ENCODE measurements around the gene VILL.
"Not testable (repeated sequence)": the region's sequence is repeated elsewhere in the genome, so short reads cannot be mapped to it uniquely, and the experiment has no call there.

The VILL gene

GRCh38 chr3:37986479-37987314 lies 3.9 kb upstream of the VILL start:
- no peak for TF ChIP-seq CTCF (IDR thresholded peaks at IDR 0.05; ENCODE audit: low read depth, low read length)
- no peak for DNase-seq (ENCODE audit: extremely low read depth, low read depth)

GRCh38 chr3:37987315-37987697 lies 3.3 kb upstream of the VILL start:
- TF ChIP-seq CTCF (IDR thresholded peaks at IDR 0.05; ENCODE audit: low read depth, low read length) = no peak
- DNase-seq (ENCODE audit: extremely low read depth, low read depth) = no peak

- DNase-seq (ENCODE audit: extremely low read depth, low read depth) = no peak
Measured at GRCh38 chr3:37987751-37988179, 2.8 kb upstream of the VILL start.

GRCh38 chr3:37988376-37988775 lies 2.2 kb upstream of the VILL start:
- not testable (repeated sequence) for DNase-seq (ENCODE audit: extremely low read depth, low read depth)

More at GRCh38 chr3:37987751-37988179, 2.8 kb upstream of the VILL start:
- TF ChIP-seq CTCF (IDR thresholded peaks at IDR 0.05; ENCODE audit: low read depth, low read length) = no peak

- no peak for TF ChIP-seq CTCF (IDR thresholded peaks at IDR 0.05; ENCODE audit: low read depth, low read length)
- no peak for DNase-seq (ENCODE audit: extremely low read depth, low read depth)
Measured at GRCh38 chr3:37988931-37989525, 1.6 kb upstream of the VILL start.

GRCh38 chr3:37989821-37990480 lies 635 bp upstream of the VILL start:
- TF ChIP-seq CTCF (IDR thresholded peaks at IDR 0.05; ENCODE audit: low read depth, low read length) = no peak
- no peak for DNase-seq (ENCODE audit: extremely low read depth, low read depth)

- no peak for TF ChIP-seq CTCF (IDR thresholded peaks at IDR 0.05; ENCODE audit: low read depth, low read length)
- no peak for DNase-seq (ENCODE audit: extremely low read depth, low read depth)
Measured at GRCh38 chr3:37991109-37991508, 523 bp downstream of the VILL start.

Measured in AG09319 (cell line).